ENCODE measurements around the gene ARX.

The ARX gene

GRCh38 chrX:25015486-25016360 lies at the start of gene ARX:
TSS of gene ARX (minus strand) at chrX:25015965. CDS start at chrX:25015737, 228 bp downstream.
- DNase-seq: peak; percentile 51

DNA sequence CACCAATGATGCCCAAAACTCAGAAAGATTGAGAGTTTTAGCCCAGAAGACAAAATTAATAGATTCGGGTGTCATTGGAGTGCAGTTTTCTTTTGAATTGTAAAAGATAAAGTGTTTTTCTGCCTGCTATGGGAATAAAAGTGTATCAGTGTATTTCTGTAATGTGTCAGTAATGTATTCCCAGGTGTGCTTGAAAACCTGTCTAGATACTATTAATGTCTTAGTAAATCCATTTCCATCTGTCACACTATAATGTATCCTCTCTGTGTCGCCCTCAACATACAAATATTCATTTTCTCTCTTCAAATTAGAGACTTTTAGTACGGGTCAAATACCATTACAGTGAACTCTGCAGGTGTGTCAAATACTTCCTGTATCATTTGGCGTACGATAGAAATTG lies 43.5 kb upstream of the ARX start:
- DNase-seq: no peak

DNA sequence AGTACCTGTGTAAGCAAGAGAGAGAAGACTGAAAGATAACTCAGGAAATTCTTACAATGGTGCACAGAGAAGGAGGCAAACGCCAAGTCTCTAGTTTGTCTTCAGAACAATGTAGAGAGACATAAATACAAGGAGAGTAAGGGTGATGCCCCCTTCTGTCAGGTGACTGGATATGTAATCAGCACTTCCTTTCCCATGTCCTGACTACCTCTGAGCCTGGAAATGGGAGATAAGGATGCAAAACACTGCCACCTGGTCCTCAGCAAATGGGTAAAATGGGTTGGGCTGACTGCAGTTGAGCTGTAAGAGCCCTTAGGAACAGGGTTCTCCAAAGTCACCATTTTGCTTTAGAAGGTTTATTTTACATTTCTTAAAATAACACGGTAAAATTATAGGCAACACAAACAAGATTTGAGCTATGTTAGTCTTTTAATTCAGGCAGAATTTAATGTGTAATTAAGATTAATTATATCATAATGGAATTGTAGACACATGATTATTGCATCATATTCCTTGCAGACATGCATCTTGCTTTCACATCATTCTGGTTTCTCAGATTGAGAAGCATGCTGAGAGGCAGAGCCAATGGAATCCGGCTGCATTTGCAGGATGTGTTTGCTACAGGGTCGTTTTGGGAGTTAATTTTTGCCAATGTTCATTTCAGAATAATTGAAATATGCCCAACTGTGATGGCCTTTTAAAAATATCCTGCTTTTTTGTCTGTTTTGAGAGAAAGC lies 37.2 kb upstream of the ARX start:
- DNase-seq: peak; percentile 47

- no peak for DNase-seq
These were observed 34.2 kb upstream of the ARX start for GRCh38 chrX:25049971-25050370.

DNA sequence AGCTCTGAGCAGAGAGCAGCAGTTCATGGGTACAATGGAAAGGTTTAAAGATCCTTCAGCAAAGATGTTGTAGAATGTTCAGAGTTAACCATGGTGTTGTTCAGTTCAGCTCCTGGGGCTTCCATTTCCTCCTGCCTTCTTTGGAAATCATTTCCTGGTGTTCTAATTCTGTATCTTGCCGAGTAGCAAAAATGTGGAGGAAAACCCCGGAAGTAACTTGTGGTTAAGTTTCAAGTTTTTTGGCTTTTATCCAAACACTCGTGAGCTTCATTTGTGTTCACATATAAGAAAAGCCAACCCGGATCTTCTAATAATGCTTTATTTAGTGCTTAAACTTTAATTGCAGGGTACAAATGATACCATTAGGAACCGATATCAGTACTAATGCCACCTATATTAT lies 33.6 kb upstream of the ARX start:
- peak; percentile 35 for DNase-seq

- no peak for DNase-seq
These were observed 32.4 kb upstream of the ARX start for GRCh38 chrX:25048178-25048577.

DNA sequence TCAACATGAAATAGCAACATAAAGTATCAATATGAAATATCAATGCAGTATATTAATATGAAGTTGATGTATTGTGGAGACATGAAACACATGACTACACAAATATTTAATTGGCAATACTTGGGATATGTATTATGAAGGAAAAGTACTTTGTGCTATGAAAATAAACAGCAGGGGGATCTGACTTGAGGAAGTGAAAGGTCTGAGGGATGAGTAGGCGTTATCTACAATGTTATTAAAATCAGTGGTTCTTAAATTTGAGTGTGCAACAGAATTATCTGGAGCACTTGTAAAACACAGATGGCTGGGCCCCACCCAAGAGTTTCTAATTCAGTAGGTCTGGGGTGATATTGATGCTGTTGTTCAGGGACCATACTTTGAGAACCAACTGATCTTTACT lies 27.4 kb upstream of the ARX start:
- no peak for DNase-seq

GRCh38 chrX:25039036-25039435 lies 23.3 kb upstream of the ARX start:
- no peak for DNase-seq

DNA sequence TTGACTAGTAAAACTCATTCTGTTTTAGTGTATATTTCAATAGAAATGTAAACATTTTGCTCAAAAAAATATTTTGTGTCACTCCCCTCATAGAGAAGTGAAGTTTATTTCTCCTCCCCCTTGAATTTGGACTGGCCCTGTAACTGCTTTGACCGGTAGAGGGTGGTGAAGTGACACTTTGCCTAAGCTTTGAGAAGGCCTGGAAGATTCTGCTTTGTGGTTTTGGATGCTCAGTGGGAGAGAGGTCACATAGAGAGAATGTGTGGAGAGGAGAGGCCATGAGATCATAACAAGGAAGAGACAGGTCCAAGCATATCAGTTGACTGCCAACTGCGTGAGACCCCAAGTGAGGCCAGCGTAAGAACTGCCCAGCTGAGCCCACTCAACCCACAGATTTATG lies 19.1 kb upstream of the ARX start:
- DNase-seq: no peak

GRCh38 chrX:25029288-25029825 lies 13.6 kb upstream of the ARX start:
- DNase-seq: no peak

GRCh38 chrX:25028726-25029125 lies 13.0 kb upstream of the ARX start:
- no peak for DNase-seq

GRCh38 chrX:25026576-25026975 lies 10.8 kb upstream of the ARX start:
- no peak for DNase-seq

DNA sequence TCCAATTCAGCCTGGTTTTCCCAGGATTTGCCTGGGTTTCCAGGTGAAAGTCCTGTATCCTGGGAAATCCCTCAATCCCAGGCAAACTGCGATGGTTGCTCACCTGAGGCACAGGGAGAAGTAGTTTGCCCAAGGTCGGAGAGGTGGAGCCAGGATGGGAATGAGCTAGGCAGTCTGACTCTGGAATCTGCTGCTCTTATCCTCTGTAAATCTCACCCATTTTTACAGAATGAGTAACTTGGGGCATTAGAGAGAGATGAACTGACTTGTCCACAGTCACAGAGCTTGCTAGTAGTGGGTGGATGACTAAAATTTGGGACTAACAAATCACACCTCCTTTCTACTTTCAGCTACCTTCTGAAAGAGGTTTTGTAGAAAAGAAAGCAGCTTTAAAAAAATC lies 9.8 kb upstream of the ARX start:
- no peak for DNase-seq

GRCh38 chrX:25023908-25024307 lies 8.1 kb upstream of the ARX start:
- no peak for DNase-seq

DNA sequence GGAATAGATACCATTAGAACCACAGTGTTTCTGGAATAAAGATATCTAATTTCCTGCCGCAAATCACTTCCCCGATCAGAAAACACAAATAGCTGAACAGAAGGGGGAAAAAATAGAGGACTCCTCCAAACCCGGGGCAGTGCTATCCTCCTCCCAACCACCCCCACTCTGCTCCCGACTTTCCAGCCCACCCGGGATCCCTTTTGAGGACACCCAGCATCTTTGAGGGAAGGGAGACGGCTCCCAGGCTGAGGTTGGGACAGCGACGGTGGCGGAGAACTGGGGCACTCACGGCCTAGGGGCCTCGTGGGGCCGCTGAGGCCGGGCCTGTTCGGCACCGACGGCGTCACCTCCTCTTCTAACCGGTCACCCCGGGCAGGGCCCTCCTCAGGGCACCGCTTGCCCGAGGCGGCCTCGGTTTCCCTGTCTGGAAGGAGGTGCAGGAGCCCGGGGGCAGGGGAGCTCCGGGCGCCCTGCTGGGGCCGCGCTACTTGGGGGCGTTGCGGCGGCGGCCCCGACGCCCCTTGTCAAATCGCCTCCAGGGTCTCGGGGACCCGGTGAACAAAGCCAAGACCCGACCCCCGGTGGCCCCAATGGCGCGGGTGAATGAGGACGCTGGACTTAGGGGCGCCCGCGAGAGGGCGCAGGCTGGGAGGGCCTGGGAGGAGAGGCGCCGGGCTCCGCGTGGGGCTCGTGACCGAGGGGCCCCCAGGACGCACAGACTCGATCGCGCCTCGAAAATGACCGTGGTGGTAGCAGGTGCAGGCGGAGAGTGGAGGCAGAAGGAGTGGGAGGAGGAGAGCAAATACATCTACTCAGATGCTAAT lies 6.9 kb upstream of the ARX start:
- DNase-seq: no peak

- DNase-seq: no peak
These were observed 5.2 kb upstream of the ARX start for GRCh38 chrX:25020905-25021449.

DNA sequence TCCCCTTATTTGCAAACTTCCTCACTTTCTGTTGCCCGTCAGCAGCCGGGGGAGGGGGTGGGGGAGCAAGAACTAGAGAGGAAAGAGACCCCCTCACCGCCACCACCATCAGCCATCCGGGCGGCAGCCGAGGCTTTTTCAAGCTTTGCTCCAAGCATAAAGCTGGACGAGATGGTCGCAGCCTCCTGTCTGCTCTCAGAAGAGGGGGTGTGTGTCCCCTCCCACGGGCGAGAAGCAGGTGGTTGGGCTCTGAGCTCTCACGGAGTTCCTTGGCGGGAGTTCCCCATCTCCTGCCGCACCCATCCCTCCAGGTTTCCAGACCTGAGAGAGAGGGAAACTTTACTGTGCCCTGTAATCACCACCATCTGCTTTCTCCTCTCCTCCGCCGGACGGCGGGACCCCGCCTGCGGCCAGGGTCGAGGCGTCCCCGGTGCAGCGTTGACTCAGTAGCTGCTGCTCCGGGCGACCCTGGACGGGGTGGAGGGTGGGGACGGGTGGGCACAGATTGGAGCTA lies 4.7 kb upstream of the ARX start:
- no peak for DNase-seq

- DNase-seq: no peak
These were observed 4.1 kb upstream of the ARX start for GRCh38 chrX:25019707-25020390.

DNA sequence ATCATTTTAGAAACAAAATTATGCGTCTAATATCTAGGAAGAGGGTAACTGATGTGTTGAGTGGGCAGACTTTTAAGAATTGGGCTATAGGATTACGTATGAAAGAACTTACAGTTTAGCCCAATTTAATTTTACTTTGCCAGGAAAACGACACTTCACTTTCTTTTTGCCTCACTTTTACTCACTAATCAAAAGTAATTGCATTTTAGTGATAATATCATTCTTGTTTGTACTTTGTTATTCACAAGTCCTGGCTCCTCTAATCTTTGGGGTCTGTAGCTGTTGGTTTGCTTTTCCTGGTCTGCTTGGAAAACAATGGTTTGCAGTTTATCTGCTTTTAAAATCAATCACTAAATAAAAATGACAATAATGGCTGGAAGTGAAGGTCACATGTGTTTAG lies 2.9 kb upstream of the ARX start:
- no peak for DNase-seq

GRCh38 chrX:25017667-25018247 lies 2.0 kb upstream of the ARX start:
- no peak for DNase-seq

GRCh38 chrX:25016938-25017598 lies 1.3 kb upstream of the ARX start:
- no peak for DNase-seq
